HG02852 (cell line): ENCODE measurements around the gene PATE3.

ENCODE experiments used
- ATAC-seq: cut with Tn5 transposase; IDR thresholded peaks from one replicate; pipeline ENCODE4 v1.9.1; 2021; ENCODE audit warnings: mild to moderate bottlenecking, moderate library complexity; ENCODE audit not compliant: unreplicated experiment

PATE3 gene

GRCh38 chr11:125787827-125788226, at the start of gene PATE3:
TSS of gene PATE3 (plus strand) at chr11:125788127. CDS start at chr11:125788152, 25 bp downstream.
- ATAC-seq = no peak

GRCh38 chr11:125740617-125741016, 47.3 kb upstream of the PATE3 start:
- ATAC-seq = no peak

- ATAC-seq = no peak
Observed at GRCh38 chr11:125743681-125744080, 44.2 kb upstream of the PATE3 start.

- no peak for ATAC-seq
Observed at GRCh38 chr11:125745979-125746378, 41.9 kb upstream of the PATE3 start, which contains the start of gene PATE1. TSS of gene PATE1 (plus strand) at chr11:125746279. CDS start at chr11:125746305, 26 bp downstream.

GRCh38 chr11:125750629-125751028, 37.3 kb upstream of the PATE3 start:
- ATAC-seq = no peak

- no peak for ATAC-seq
Observed at GRCh38 chr11:125756050-125756449, 31.9 kb upstream of the PATE3 start.

GRCh38 chr11:125762445-125762844, 25.5 kb upstream of the PATE3 start:
- no peak for ATAC-seq

GRCh38 chr11:125763483-125763882, 24.4 kb upstream of the PATE3 start:
- ATAC-seq = no peak

- no peak for ATAC-seq
Observed at GRCh38 chr11:125766251-125766650, 21.7 kb upstream of the PATE3 start.

GRCh38 chr11:125768336-125769046, 19.4 kb upstream of the PATE3 start:
- ATAC-seq = no peak

- ATAC-seq = no peak
Observed at GRCh38 chr11:125770583-125770982, 17.3 kb upstream of the PATE3 start.

- no peak for ATAC-seq
Observed at GRCh38 chr11:125772834-125773505, 15.0 kb upstream of the PATE3 start.

GRCh38 chr11:125773516-125773915, 14.4 kb upstream of the PATE3 start:
- no peak for ATAC-seq

- no peak for ATAC-seq
Observed at GRCh38 chr11:125777309-125777708, 10.6 kb upstream of the PATE3 start.

GRCh38 chr11:125778728-125779127, 9.2 kb upstream of the PATE3 start, which contains the start of gene PATE2:
TSS of gene PATE2 (minus strand) at chr11:125778828. CDS start at chr11:125778773, 55 bp downstream.
- ATAC-seq = no peak

GRCh38 chr11:125784678-125785077, 3.2 kb upstream of the PATE3 start:
- no peak for ATAC-seq

GRCh38 chr11:125790825-125791224, 2.9 kb downstream of the PATE3 start:
- ATAC-seq = no peak

GRCh38 chr11:125797641-125798040, 9.7 kb downstream of the PATE3 start:
- ATAC-seq = no peak

GRCh38 chr11:125799808-125800207, 11.9 kb downstream of the PATE3 start:
- ATAC-seq = no peak

GRCh38 chr11:125802387-125802786, 14.5 kb downstream of the PATE3 start:
- ATAC-seq = no peak

GRCh38 chr11:125807909-125808308, 20.0 kb downstream of the PATE3 start:
- ATAC-seq = no peak

- ATAC-seq = no peak
Observed at GRCh38 chr11:125833016-125833415, 45.1 kb downstream of the PATE3 start, which contains the start of gene PATE4. TSS of gene PATE4 (plus strand) at chr11:125833316. CDS start at chr11:125833360, 44 bp downstream.
